ENCODE data around the gene SLC24A4. TPM values are rescaled to one million over a fixed set of nuclear protein-coding genes. Genes with fewer than 3 reads are reported as not detected.

The SLC24A4 gene
- total RNA-seq, 1 donor from 2014 or later: 0.36 TPM

DNA sequence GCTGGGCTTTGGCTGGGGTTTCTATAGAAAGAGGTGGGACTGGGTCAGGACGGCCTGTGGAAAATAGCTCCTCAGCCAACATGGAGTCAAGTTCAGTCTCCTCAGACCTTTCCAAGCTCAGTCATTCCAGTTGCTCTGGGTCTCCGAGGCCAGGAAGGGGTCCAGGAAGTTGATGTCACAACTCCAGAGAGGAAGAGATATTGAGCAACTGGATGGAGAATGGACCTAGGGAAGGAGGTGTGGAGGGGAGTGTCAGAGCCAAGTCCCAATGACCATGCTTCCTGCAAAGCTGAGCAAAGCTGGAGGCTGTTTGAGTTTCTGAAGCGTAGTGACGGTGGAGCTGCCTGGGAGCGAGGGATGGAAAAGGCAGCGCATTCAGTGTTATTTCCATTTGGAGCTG lies 86.1 kb downstream of the SLC24A4 start:
- H3K9me3 ChIP-seq (replicated peaks): peaks cover 13% of the 10 kb centered on the region
- H3K27me3 ChIP-seq (ENCODE audit: low read depth): peaks cover 7% of the 10 kb centered on the region
- intact Hi-C loops (cut with micrococcal nuclease): no loop called here
- H3K4me3 ChIP-seq: no peak overlapping the region
- peaks cover 16% of the 10 kb centered on the region for H3K4me1 ChIP-seq
- peak overlapping the region; percentile 30 for H3K27ac ChIP-seq (replicated peaks)
- TF ChIP-seq, protein P1, sequence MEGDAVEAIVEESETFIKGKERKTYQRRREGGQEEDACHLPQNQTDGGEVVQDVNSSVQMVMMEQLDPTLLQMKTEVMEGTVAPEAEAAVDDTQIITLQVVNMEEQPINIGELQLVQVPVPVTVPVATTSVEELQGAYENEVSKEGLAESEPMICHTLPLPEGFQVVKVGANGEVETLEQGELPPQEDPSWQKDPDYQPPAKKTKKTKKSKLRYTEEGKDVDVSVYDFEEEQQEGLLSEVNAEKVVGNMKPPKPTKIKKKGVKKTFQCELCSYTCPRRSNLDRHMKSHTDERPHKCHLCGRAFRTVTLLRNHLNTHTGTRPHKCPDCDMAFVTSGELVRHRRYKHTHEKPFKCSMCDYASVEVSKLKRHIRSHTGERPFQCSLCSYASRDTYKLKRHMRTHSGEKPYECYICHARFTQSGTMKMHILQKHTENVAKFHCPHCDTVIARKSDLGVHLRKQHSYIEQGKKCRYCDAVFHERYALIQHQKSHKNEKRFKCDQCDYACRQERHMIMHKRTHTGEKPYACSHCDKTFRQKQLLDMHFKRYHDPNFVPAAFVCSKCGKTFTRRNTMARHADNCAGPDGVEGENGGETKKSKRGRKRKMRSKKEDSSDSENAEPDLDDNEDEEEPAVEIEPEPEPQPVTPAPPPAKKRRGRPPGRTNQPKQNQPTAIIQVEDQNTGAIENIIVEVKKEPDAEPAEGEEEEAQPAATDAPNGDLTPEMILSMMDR (IDR thresholded peaks at IDR 0.05; ENCODE audit: borderline replicate concordance): no peak
- no peaks in the 10 kb centered on the region for H3K36me3 ChIP-seq
- peak; percentile 22 for DNase-seq

DNA sequence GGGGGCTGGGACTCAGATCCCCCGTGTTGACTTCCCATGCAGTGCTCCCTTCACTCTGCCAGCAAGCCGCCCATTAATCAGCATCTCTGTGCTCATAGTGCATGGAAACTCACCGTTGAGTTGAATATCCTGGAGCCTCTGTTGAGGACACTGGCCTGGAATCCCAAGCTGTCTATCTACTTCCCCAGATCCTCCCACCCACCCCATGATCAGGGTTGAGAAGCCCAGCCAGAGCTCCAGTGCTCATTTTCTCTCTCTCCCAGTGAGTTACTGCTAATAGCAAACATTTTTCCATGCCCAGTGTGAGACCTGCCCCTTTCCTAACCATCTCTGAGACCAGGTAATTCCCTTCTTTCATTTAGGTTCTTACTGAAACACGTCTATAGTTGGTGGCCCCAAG lies 88.2 kb downstream of the SLC24A4 start:
- DNase-seq: no peak
- Histone ChIP-seq H3K4me1 (peaks cover 16% of the 10 kb centered on the region), H3K27ac (replicated peaks) (no peak overlapping the region), H3K36me3 (no peaks in the 10 kb centered on the region), H3K4me3 (no peak overlapping the region), H3K27me3 (ENCODE audit: low read depth) (peaks cover 7% of the 10 kb centered on the region), H3K9me3 (replicated peaks) (peaks cover 9% of the 10 kb centered on the region)
- intact Hi-C loops (cut with micrococcal nuclease): no loop called here
- TF ChIP-seq, protein P1 (IDR thresholded peaks at IDR 0.05; ENCODE audit: borderline replicate concordance): no peak

DNA sequence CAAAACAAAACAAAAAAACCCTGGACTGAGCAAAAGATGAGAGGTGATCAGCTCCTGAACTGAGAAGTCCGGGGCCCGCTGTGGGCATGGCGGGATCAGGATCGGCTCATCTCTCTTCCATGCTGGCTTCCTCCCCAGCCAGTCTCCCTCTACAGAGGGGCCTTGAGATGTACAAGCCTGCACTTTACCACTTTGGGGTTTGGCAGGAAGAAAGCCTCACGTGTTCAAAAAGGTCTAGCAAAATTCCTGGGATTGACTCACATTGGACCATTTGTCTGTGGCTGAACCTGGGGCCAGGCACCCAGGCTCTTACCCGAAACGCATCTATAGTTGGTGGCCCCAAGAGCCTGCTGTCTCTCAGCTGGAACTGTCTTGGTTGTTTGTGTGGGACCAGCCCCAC lies 89.0 kb downstream of the SLC24A4 start:
- Histone ChIP-seq H3K4me3 (no peak overlapping the region), H3K27ac (replicated peaks) (no peak overlapping the region), H3K9me3 (replicated peaks) (peaks cover 1% of the 10 kb centered on the region), H3K36me3 (no peaks in the 10 kb centered on the region), H3K4me1 (peaks cover 16% of the 10 kb centered on the region), H3K27me3 (ENCODE audit: low read depth) (peaks cover 7% of the 10 kb centered on the region)
- intact Hi-C loops (cut with micrococcal nuclease): no loop called here
- no peak for DNase-seq
- TF ChIP-seq, protein P1 (IDR thresholded peaks at IDR 0.05; ENCODE audit: borderline replicate concordance): no peak

DNA sequence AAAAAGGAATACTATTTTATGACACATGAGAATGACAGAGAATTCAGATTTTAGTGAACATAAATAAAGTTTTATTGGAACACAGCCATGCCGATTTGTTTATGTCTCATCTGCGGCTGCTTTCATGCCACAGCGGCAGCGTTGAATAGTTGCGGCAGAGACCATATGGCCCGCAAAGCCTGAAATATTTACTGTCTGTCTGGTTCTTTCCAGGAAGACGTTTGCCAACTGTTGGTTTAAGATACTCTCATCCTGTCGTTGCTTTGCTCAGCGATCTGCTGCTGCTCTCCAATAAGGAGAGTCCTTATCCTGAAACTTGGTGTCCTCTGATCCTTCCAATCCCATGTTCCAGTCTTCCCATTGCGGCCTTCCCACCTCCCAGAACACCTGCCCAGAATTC lies 89.9 kb downstream of the SLC24A4 start:
- H3K4me1 ChIP-seq: peaks cover 16% of the 10 kb centered on the region
- H3K36me3 ChIP-seq: no peaks in the 10 kb centered on the region
- no peak overlapping the region for H3K4me3 ChIP-seq
- DNase-seq: no peak
- peaks cover 7% of the 10 kb centered on the region for H3K27me3 ChIP-seq (ENCODE audit: low read depth)
- intact Hi-C loops (cut with micrococcal nuclease): no loop called here
- H3K27ac ChIP-seq (replicated peaks): no peak overlapping the region
- H3K9me3 ChIP-seq (replicated peaks): no peaks in the 10 kb centered on the region
- TF ChIP-seq, protein P1 (IDR thresholded peaks at IDR 0.05; ENCODE audit: borderline replicate concordance): no peak

DNA sequence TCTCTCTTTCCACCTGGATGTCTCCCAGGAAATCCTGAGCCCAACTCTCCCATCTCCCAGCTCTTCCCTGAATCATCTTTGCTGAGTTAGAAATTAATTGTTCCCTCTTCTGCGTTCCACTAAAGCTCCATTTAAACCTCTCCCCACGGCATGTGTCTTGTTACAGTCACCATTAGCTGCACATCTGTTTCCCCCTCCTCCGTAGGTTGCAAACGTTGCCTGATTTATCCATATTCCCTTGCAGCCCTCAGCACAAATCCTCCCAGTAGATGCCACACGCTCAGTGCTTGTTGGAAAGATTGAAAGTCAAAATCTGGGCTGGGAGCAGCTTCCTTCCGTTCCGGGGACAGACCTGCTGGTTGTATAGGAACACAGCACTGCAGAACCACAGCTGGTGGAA lies 90.4 kb downstream of the SLC24A4 start:
- intact Hi-C loops (cut with micrococcal nuclease): no loop called here
- no peak overlapping the region for H3K27ac ChIP-seq (replicated peaks)
- H3K9me3 ChIP-seq (replicated peaks): no peaks in the 10 kb centered on the region
- peaks cover 11% of the 10 kb centered on the region for H3K4me1 ChIP-seq
- no peak overlapping the region for H3K4me3 ChIP-seq
- peaks cover 7% of the 10 kb centered on the region for H3K27me3 ChIP-seq (ENCODE audit: low read depth)
- TF ChIP-seq, protein P1 (IDR thresholded peaks at IDR 0.05; ENCODE audit: borderline replicate concordance): no peak
- no peaks in the 10 kb centered on the region for H3K36me3 ChIP-seq
- no peak for DNase-seq
